Endothelial cell of umbilical vein (primary cell): ENCODE results near the gene WWC1. TPM values are rescaled to one million over a fixed set of nuclear protein-coding genes. Genes with fewer than 3 reads are reported as not detected.

Experiments
- BruUV-seq: library from RNA; stranded (reverse); fragments of 400-500 nt; replicated peaks from 2 replicates; lab custom pipeline; 2021; lab: Mats Ljungman, UMichigan
- CTCF ChIA-PET: fragments of 300-600, 350-600 bp; sonication (Branson Sonifier 250); formaldehyde crosslinking; loops from one replicate; lab custom pipeline; 2021; ENCODE audit warnings: antibody characterized with exemption, inconsistent platforms; lab: Charles Lee
- POLR2A ChIA-PET: fragments of 300-600, 350-600 bp; sonication (Branson Sonifier 250); formaldehyde crosslinking; loops from one replicate; lab custom pipeline; 2021; ENCODE audit warnings: antibody characterized with exemption, inconsistent platforms; lab: Charles Lee
- DNase-seq: peaks from one replicate; pipeline ENCODE4 v3.0.0-alpha.2; 2011; ENCODE audit warnings: low read depth, low spot score
- FAIRE-seq: peaks from 2 replicates; lab custom pipeline; 2011; peaks lifted over from hg19 to GRCh38; lab: Jason Lieb, UNC
- H2AFZ ChIP-seq: 2 replicates; pipeline ENCODE4 v1.6.0; 2012; ENCODE audit warnings: low read depth, low read length, control low read depth, inconsistent platforms
- H3K27ac ChIP-seq: 2 replicates; pipeline ENCODE4 v1.5.1; 2011; ENCODE audit warnings: low read depth, mild to moderate bottlenecking, control low read depth, low read length, moderate library complexity; ENCODE audit not compliant: insufficient read depth
- H3K27me3 ChIP-seq, 2 experiments: 2 replicates each; pipeline versions ENCODE4 v1.6.0 to v1.6.1; 2011; ENCODE audit warnings: low read length in 2 of 2, mixed read lengths in 1 of 2; ENCODE audit not compliant: control insufficient read depth in 2 of 2, insufficient read depth in 2 of 2
- H3K36me3 ChIP-seq, 2 experiments: 2 replicates in 1 of 2; 3 replicates in 1 of 2; pipeline ENCODE4 v1.5.1; 2011; ENCODE audit warnings: low read length in 2 of 2, mild to moderate bottlenecking in 1 of 2, moderate library complexity in 1 of 2; ENCODE audit not compliant: control insufficient read depth in 2 of 2, insufficient read depth in 2 of 2; ENCODE audit errors: extremely low read depth in 1 of 2
- H3K4me1 ChIP-seq: 3 replicates; pipeline ENCODE4 v1.5.1; 2011; ENCODE audit warnings: mild to moderate bottlenecking, low read length; ENCODE audit not compliant: control insufficient read depth, insufficient read depth; ENCODE audit errors: extremely low read depth
- H3K4me2 ChIP-seq: 2 replicates; pipeline ENCODE4 v1.6.1; 2011; ENCODE audit warnings: low read length, control low read depth, mixed read lengths; ENCODE audit not compliant: insufficient read depth
- H3K4me3 ChIP-seq, 3 experiments: fragments of 200-600 bp in 1 of 3; sonication (generic), shearing (Covaris generic) in 1 of 3; replicated peaks in 1 of 3; 2 replicates each; pipeline ENCODE4 v1.5.1; 2011 to 2016; ENCODE audit warnings: control low read depth in 3 of 3, low read length in 3 of 3, mild to moderate bottlenecking in 2 of 3, inconsistent platforms in 1 of 3, low read depth in 1 of 3, moderate library complexity in 1 of 3; ENCODE audit not compliant: insufficient read depth in 1 of 3
- H3K79me2 ChIP-seq: 2 replicates; pipeline ENCODE4 v1.6.0; 2012; ENCODE audit warnings: low read length, inconsistent platforms; ENCODE audit not compliant: control insufficient read depth, insufficient read depth
- H3K9ac ChIP-seq: replicated peaks from 2 replicates; pipeline ENCODE3; 2011; ENCODE audit warnings: low read length, control low read depth; ENCODE audit not compliant: insufficient read depth; ENCODE audit errors: extremely low read depth
- H3K9me1 ChIP-seq: replicated peaks from 3 replicates; pipeline ENCODE4 v1.6.0; 2011; ENCODE audit warnings: mild to moderate bottlenecking, low read length; ENCODE audit not compliant: control insufficient read depth, insufficient read depth; ENCODE audit errors: extremely low read depth
- H3K9me3 ChIP-seq: replicated peaks from 2 replicates; pipeline ENCODE4 v1.5.1; 2012; ENCODE audit warnings: low read length, inconsistent platforms; ENCODE audit not compliant: control insufficient read depth, insufficient read depth
- H4K20me1 ChIP-seq: replicated peaks from 2 replicates; pipeline ENCODE3; 2011; ENCODE audit warnings: mild to moderate bottlenecking, low read length; ENCODE audit not compliant: control insufficient read depth, insufficient read depth; ENCODE audit errors: extremely low read depth
- CTCF ChIP-seq, 2 donors: IDR thresholded peaks; 1 replicate in 1 of 2; 2 replicates in 1 of 2; pipeline ENCODE4 v1.5.1; 2011; ENCODE audit warnings: low read length in 2 of 2, mild to moderate bottlenecking in 2 of 2, moderate library complexity in 2 of 2, control low read depth in 1 of 2, inconsistent platforms in 1 of 2, low read depth in 1 of 2; ENCODE audit not compliant: insufficient read depth in 1 of 2; ENCODE audit errors: extremely low read depth in 1 of 2
- EZH2 ChIP-seq: IDR thresholded peaks from 2 replicates; pipeline ENCODE4 v1.6.1; 2012; ENCODE audit warnings: borderline replicate concordance, low read depth, mild to moderate bottlenecking, moderate library complexity, low read length, inconsistent platforms; ENCODE audit not compliant: severe bottlenecking
- FOS ChIP-seq: IDR thresholded peaks from 2 replicates; pipeline ENCODE4 v1.6.1; 2011; ENCODE audit warnings: mild to moderate bottlenecking, low read length, moderate library complexity, borderline replicate concordance; ENCODE audit not compliant: insufficient read depth
- GATA2 ChIP-seq: IDR thresholded peaks from 2 replicates; pipeline ENCODE4 v1.7.0; 2011; ENCODE audit warnings: low read depth, mild to moderate bottlenecking, moderate library complexity, mixed read lengths, low read length; ENCODE audit not compliant: insufficient read length, insufficient read depth
- JUN ChIP-seq: IDR thresholded peaks from 2 replicates; pipeline ENCODE4 v1.6.1; 2011; ENCODE audit warnings: borderline replicate concordance, low read depth; ENCODE audit not compliant: insufficient read length, insufficient read depth
- MAX ChIP-seq: IDR thresholded peaks from 2 replicates; pipeline ENCODE4 v1.6.1; 2011; ENCODE audit not compliant: insufficient read depth, insufficient read length
- MYC ChIP-seq: IDR thresholded peaks from one replicate; pipeline ENCODE4 v1.6.1; 2011; ENCODE audit warnings: mild to moderate bottlenecking, low read depth, low read length
- POLR2A ChIP-seq: IDR thresholded peaks from 2 replicates; pipeline ENCODE4 v1.6.1; 2012; ENCODE audit warnings: low read depth, mild to moderate bottlenecking, control low read depth, low read length
- POLR2AphosphoS5 ChIP-seq: IDR thresholded peaks from 2 replicates; pipeline ENCODE4 v1.6.1; 2012; ENCODE audit warnings: low read depth, mild to moderate bottlenecking, control low read depth, low read length, moderate library complexity; ENCODE audit not compliant: insufficient read depth
- dilution Hi-C: fragments of 300-500 bp; cut with MboI; formaldehyde crosslinking; loops from one replicate; pipeline ENCODE4 v1.15.0; 2019; ENCODE audit warnings: low sequenced_read_pairs; ENCODE audit not compliant: extremely low pct_ligation_motif_present
- intact Hi-C: fragments of 100-400 bp; cut with micrococcal nuclease; formaldehyde crosslinking; loops from one replicate; pipeline ENCODE4 v1.10.0; 2022
- polyA plus RNA-seq, 4 experiments: library from polyadenylated mRNA; depleted of rRNA in 3 of 4; stranded (reverse) in 3 of 4; unstranded in 1 of 4; fragments of >200 nt; gene quantifications; 2 replicates each; pipeline versions ENCODE4 v1.2.1 to v1.2.3, GENCODE V29; 2011 to 2012; ENCODE audit warnings: missing spikeins in 1 of 4
- total RNA-seq: library from RNA; stranded (reverse); gene quantifications from 2 replicates; pipeline ENCODE4 v1.2.3, GENCODE V29; 2021

WWC1 gene
- total and polyA plus RNA-seq, 2 donors (not counting 3 experiments of a cell fraction or from before 2014, with no cell fraction given) = 0.03 to 0.91 TPM

GRCh38 chr5:168374532-168374931 lies 83.1 kb downstream of the WWC1 start:
- no peaks in the 10 kb centered on the region for H3K4me1 ChIP-seq
- H3K79me2 ChIP-seq = no peaks in the 10 kb centered on the region
- H4K20me1 ChIP-seq = no peaks in the 10 kb centered on the region
- no peaks in the 10 kb centered on the region for H3K27me3 ChIP-seq
- no peak overlapping the region for H3K9ac ChIP-seq
- BruUV-seq = no TSS peak
- no peaks in the 10 kb centered on the region for H3K36me3 ChIP-seq
- TF ChIP-seq FOS = no peak
- TF ChIP-seq MYC = no peak
- TF ChIP-seq JUN = no peak
- TF ChIP-seq EZH2 = no peak
- no peak for TF ChIP-seq POLR2AphosphoS5
- TF ChIP-seq POLR2A = no peak
- TF ChIP-seq MAX = no peak
- TF ChIP-seq GATA2 = no peak
- no peak for TF ChIP-seq CTCF (IDR thresholded peaks at IDR 0.05; ENCODE audit: extremely low read depth in 1 of 2, insufficient read depth in 1 of 2, low read depth in 1 of 2, low read length in 2 of 2)
- no peak overlapping the region for H2AFZ ChIP-seq
- FAIRE-seq (no peak), DNase-seq (no peak)
- ChIA-PET CTCF (no interaction called here), POLR2A (no interaction called here)
- H3K9me3 ChIP-seq = no peaks in the 10 kb centered on the region
- dilution Hi-C loops = no loop called here
- H3K9me1 ChIP-seq = no peaks in the 10 kb centered on the region
- intact Hi-C loops = no loop called here
- no peak overlapping the region for H3K27ac ChIP-seq
- no peak overlapping the region for H3K4me3 ChIP-seq
- no peak overlapping the region for H3K4me2 ChIP-seq
